Measurements from ENCODE around the gene PES1. TPM values are rescaled to one million over a fixed set of nuclear protein-coding genes. Genes with fewer than 3 reads are reported as not detected.

PES1 gene
- total and polyA plus RNA-seq, 2 experiments from 2014 or later, result 64.1 to 76.9 TPM

DNA sequence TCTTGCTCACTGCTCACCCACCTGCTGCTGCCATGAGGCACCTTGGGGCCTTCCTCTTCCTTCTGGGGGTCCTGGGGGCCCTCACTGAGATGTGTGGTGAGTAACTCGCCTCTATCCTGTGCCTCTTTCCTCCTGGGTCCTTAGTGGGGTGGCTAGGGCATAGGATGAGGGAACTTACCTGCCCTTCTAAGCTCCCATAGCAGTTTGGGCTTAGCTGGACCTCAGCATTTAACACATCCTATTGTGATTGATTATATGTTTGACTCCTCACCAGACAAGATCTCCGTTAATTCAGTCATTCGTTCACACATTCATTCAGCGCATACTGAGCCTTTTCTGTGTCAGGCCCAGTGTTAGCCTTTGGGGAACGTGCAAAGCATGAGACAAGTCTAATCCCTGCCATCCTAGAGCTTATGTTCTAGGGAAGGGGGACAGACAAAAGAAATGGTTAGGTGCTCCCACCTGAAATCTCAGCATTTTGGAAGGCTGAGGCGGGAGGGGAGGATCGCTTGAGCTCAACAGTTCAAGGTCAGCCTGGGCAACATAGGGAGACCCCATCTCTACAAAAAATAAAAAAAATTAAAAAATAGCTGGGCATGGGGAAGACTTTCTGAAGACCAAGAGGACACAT, 15.7 kb upstream of the PES1 start (continued):
- TF ChIP-seq, protein P1, sequence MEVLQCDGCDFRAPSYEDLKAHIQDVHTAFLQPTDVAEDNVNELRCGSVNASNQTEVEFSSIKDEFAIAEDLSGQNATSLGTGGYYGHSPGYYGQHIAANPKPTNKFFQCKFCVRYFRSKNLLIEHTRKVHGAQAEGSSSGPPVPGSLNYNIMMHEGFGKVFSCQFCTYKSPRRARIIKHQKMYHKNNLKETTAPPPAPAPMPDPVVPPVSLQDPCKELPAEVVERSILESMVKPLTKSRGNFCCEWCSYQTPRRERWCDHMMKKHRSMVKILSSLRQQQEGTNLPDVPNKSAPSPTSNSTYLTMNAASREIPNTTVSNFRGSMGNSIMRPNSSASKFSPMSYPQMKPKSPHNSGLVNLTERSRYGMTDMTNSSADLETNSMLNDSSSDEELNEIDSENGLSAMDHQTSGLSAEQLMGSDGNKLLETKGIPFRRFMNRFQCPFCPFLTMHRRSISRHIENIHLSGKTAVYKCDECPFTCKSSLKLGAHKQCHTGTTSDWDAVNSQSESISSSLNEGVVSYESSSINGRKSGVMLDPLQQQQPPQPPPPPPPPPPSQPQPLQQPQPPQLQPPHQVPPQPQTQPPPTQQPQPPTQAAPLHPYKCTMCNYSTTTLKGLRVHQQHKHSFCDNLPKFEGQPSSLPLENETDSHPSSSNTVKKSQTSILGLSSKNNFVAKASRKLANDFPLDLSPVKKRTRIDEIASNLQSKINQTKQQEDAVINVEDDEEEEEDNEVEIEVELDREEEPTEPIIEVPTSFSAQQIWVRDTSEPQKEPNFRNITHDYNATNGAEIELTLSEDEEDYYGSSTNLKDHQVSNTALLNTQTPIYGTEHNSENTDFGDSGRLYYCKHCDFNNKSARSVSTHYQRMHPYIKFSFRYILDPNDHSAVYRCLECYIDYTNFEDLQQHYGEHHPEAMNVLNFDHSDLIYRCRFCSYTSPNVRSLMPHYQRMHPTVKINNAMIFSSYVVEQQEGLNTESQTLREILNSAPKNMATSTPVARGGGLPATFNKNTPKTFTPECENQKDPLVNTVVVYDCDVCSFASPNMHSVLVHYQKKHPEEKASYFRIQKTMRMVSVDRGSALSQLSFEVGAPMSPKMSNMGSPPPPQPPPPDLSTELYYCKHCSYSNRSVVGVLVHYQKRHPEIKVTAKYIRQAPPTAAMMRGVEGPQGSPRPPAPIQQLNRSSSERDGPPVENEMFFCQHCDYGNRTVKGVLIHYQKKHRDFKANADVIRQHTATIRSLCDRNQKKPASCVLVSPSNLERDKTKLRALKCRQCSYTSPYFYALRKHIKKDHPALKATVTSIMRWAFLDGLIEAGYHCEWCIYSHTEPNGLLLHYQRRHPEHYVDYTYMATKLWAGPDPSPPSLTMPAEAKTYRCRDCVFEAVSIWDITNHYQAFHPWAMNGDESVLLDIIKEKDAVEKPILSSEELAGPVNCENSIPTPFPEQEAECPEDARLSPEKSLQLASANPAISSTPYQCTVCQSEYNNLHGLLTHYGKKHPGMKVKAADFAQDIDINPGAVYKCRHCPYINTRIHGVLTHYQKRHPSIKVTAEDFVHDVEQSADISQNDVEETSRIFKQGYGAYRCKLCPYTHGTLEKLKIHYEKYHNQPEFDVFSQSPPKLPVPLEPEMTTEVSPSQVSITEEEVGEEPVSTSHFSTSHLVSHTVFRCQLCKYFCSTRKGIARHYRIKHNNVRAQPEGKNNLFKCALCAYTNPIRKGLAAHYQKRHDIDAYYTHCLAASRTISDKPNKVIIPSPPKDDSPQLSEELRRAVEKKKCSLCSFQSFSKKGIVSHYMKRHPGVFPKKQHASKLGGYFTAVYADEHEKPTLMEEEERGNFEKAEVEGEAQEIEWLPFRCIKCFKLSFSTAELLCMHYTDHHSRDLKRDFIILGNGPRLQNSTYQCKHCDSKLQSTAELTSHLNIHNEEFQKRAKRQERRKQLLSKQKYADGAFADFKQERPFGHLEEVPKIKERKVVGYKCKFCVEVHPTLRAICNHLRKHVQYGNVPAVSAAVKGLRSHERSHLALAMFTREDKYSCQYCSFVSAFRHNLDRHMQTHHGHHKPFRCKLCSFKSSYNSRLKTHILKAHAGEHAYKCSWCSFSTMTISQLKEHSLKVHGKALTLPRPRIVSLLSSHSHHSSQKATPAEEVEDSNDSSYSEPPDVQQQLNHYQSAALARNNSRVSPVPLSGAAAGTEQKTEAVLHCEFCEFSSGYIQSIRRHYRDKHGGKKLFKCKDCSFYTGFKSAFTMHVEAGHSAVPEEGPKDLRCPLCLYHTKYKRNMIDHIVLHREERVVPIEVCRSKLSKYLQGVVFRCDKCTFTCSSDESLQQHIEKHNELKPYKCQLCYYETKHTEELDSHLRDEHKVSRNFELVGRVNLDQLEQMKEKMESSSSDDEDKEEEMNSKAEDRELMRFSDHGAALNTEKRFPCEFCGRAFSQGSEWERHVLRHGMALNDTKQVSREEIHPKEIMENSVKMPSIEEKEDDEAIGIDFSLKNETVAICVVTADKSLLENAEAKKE (CRISPR knock-in tag; IDR thresholded peaks at IDR 0.05), result no peak
- TF ChIP-seq JUNB (IDR thresholded peaks at IDR 0.05; ENCODE audit: unreplicated experiment), result no peak
- TF ChIP-seq STAT1 (IDR thresholded peaks at IDR 0.05; ENCODE audit: unreplicated experiment), result no peak
- no peak for TF ChIP-seq NANOG (IDR thresholded peaks at IDR 0.05; ENCODE audit: borderline replicate concordance)
- TF ChIP-seq, protein P2, sequence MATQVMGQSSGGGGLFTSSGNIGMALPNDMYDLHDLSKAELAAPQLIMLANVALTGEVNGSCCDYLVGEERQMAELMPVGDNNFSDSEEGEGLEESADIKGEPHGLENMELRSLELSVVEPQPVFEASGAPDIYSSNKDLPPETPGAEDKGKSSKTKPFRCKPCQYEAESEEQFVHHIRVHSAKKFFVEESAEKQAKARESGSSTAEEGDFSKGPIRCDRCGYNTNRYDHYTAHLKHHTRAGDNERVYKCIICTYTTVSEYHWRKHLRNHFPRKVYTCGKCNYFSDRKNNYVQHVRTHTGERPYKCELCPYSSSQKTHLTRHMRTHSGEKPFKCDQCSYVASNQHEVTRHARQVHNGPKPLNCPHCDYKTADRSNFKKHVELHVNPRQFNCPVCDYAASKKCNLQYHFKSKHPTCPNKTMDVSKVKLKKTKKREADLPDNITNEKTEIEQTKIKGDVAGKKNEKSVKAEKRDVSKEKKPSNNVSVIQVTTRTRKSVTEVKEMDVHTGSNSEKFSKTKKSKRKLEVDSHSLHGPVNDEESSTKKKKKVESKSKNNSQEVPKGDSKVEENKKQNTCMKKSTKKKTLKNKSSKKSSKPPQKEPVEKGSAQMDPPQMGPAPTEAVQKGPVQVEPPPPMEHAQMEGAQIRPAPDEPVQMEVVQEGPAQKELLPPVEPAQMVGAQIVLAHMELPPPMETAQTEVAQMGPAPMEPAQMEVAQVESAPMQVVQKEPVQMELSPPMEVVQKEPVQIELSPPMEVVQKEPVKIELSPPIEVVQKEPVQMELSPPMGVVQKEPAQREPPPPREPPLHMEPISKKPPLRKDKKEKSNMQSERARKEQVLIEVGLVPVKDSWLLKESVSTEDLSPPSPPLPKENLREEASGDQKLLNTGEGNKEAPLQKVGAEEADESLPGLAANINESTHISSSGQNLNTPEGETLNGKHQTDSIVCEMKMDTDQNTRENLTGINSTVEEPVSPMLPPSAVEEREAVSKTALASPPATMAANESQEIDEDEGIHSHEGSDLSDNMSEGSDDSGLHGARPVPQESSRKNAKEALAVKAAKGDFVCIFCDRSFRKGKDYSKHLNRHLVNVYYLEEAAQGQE (IDR thresholded peaks at IDR 0.05; ENCODE audit: unreplicated experiment), result no peak

Data from GM23338 (cell line).